A549 treated with DMSO at 1 μM for 4 hours (cell line): Measurements from ENCODE around the gene SDR9C7. TPM values are rescaled to one million over a fixed set of nuclear protein-coding genes. Genes with fewer than 3 reads are reported as not detected.

Experiments
- total RNA-seq: library from RNA; stranded (reverse); fragments of 200-300 nt; extraction: Qiagen RNA extraction; gene quantifications from 5 replicates; pipeline ENCODE4 v1.2.3, GENCODE V29; 2022; ENCODE audit warnings: low read depth

The SDR9C7 gene
- not detected in 5 replicates for total RNA-seq

DNA sequence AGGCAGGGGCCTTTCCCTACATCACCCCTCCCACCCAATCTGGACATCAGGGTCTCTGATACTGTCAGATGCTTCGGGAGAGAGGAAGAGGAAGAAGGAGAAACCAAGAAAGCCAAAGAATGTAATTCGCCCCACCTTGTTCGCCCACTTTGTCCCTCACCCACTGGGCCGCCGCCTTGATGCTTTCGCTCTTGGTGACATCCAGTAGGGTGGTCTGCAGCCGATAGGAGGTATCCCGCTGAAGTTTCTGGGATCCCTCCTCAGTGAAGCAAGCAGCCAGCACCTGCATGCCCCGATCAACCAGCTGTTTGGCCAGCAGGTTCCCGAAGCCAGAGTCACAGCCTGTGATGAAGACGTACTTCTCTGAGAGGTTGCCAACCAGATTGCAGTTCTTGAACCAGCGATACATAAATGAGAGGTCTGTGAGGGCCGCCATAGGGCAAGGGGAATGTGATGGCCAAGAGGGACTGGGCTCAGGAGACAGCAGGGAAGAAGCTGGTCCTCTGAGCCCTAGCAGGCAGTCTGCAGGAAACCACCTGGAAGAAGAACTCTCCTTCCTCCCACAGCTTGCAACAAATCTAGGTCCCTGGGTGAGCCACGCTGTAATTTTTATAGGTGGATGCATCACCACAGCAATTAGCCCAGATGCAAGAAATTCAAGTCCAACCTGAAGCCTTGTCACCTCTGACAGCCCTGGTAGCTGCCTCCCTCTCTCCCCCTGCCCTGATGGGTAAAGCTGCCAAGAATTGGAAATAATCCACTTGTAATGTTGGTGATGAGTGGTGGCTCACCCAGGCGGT lies at the start of gene SDR9C7:
Gene SDR9C7 (minus strand): TSS at position 583 of the 800 bp plus-strand sequence. CDS start 147 bp downstream, at position 436.

DNA sequence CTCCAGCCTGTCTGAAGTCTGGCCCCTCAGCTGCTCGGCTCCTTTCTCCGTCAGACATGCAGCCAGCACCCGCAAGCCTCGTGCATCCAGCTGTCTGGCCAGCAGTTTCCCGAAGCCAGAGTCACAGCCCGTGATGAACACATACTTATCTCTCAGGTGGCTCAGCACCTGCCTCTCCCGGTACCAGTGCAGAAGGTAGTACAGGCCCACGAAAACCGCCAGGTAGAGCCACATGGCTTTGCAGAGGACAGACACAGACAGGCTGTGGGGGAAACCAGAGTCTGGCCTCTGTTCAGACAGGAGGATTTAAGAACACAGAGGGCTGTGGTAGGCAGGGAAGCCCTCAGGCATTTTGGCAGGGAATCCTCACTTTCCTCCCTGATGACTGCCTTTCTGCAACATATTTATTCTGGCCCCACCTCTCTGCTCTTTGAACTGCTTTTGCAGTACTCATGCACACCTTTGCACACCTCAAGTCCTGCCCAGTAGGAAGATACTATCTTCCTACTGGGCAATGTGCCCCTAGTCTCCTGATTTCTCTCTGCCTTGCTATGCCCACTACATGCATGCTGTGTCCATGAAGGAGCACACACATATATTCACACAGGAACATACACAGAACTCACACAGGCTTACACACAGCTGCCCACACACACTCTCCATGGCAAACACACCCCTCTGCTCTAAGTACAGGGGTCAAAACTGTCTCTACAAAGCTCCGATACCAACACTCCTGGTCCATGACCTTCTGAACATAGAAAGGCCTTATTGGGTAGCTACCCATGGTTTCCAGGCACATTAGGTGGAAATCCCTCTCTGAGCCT lies 23.2 kb upstream of the SDR9C7 start, which contains the start of gene RDH16:
Gene RDH16 (minus strand): TSS at position 380 of the 824 bp plus-strand sequence. CDS start 146 bp downstream, at position 234.

Other genes starting within 250 kb of the SDR9C7 start
- 384 to 463 TPM (median 435 TPM) in 5 replicates for gene PTGES3, start 246.1 kb downstream of the SDR9C7 start, total RNA-seq
- 1,463 to 1,776 TPM (median 1,523 TPM) in 5 replicates for gene NACA, start 209.1 kb downstream of the SDR9C7 start, total RNA-seq
- gene PRIM1, start 182.1 kb downstream of the SDR9C7 start, total RNA-seq: 26.8 to 32.0 TPM (median 27.6 TPM) in 5 replicates
- 0.96 to 2.6 TPM (median 1.3 TPM) in 5 replicates for gene HSD17B6, start 171.1 kb downstream of the SDR9C7 start, total RNA-seq
- gene RDH16, start 23.2 kb upstream of the SDR9C7 start, total RNA-seq: 0.05 to 0.16 TPM (median 0.09 TPM) in 5 replicates
- 5.3 to 6.6 TPM (median 6.4 TPM) in 5 replicates for gene ZBTB39, start 72.1 kb upstream of the SDR9C7 start, total RNA-seq
- gene TAC3, start 82.1 kb upstream of the SDR9C7 start, total RNA-seq: 0.18 to 0.42 TPM in 2 of 5 replicates, not detected in the others
- gene MYO1A, start 115.7 kb upstream of the SDR9C7 start, total RNA-seq: 0.12 to 0.42 TPM (median 0.22 TPM) in 5 replicates
- 15.1 to 21.3 TPM (median 17.3 TPM) in 5 replicates for gene NEMP1, start 144.4 kb upstream of the SDR9C7 start, total RNA-seq
- gene NAB2, start 154.7 kb upstream of the SDR9C7 start, total RNA-seq: 15.3 to 24.1 TPM (median 18.8 TPM) in 5 replicates
- 43.8 to 56.6 TPM (median 55.8 TPM) in 5 replicates for gene STAT6, start 177.0 kb upstream of the SDR9C7 start, total RNA-seq
- gene LRP1, start 194.1 kb upstream of the SDR9C7 start, total RNA-seq: 18.0 to 25.7 TPM (median 21.5 TPM) in 5 replicates
- gene LRP1-AS, start 213.2 kb upstream of the SDR9C7 start, total RNA-seq: not detected in 5 replicates